HG03520 (cell line): ENCODE measurements around the gene TSR1.

ENCODE experiments used
- ATAC-seq: cut with Tn5 transposase; IDR thresholded peaks from one replicate; pipeline ENCODE4 v1.9.1; 2021; ENCODE audit warnings: mild to moderate bottlenecking, moderate library complexity; ENCODE audit not compliant: unreplicated experiment

The TSR1 gene

DNA sequence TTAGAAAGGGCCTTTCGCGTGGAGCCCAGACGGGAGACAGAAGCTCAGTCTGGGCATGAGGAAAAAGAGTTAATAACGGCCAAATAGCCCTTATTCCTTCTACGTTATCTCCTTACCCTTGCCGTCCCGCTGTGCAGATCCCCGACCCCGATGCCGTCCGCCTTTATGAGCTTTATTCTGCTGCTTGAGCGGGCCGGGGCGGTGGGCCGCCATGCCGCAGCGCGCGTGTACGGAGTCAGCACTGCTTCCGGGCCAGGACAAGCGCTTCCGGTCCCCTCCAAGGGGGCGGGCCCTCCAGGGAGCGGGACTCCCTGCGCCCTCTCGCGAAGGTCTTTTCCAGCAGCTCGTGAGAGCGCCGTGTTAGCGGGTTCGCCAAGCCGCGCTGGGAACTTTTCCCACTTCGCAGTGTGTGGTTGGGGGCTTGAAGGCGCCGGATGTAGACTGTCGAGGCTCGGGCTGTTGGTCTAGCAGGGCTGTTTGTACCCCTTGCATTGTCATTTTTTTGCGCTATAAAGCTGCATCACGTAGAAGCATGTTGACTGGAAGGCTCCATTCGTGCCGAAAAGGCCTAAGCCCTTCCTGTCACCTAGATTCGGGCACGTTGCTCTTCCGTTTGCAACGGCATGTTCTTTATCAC, at the start of gene TSR1:
TSS of gene TSR1 (minus strand) at position 243 of the 637 bp plus-strand sequence. CDS start at position 213, 30 bp downstream.
- peak; percentile 80 for ATAC-seq

DNA sequence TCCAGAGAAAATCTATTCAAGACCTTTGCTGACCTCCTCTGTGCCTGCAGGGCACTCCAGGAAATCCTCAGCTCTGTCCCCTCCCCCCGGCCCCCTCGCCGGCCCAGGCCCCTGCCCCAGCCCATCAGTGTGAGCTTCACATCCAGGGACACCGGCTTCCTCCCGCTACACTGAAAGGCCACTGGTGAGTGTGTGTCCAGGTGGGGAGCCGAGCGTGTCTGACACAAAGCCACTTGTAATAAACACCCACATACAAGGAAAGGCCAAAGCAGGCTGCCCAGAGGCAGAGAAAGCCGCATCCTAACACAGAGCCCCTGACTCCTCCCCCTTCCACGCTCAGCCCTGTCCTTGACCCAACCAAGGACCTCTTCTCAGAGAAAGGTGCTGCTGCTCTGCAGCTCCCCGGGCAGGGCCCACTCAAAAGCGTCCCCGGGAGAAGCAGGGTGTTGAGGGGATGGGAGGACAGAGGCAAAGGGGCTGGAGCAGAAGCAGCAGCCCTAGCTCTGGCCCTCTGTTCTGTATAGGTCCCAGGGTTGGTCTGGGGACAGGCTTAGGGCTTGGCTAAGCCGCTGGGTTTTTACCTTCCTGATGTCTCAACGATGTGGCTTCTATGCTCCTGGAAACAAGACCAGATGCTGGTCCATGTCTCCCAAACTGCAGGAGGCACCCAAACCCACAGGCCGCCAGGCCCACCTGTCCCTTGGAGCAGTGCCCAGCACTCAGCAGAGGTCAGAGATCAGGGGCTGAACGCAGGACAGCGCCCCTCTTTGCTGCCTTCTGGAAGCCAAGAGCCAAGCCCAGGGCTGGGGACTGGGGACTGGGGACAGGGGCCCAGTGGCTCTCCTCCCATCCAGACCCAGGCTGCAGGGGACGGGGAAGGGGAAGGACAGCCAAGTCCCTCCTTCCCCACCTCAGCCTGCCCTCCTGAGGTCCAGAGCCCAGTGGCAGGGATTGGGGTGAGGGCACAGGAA, 49.3 kb upstream of the TSR1 start:
- no peak for ATAC-seq

DNA sequence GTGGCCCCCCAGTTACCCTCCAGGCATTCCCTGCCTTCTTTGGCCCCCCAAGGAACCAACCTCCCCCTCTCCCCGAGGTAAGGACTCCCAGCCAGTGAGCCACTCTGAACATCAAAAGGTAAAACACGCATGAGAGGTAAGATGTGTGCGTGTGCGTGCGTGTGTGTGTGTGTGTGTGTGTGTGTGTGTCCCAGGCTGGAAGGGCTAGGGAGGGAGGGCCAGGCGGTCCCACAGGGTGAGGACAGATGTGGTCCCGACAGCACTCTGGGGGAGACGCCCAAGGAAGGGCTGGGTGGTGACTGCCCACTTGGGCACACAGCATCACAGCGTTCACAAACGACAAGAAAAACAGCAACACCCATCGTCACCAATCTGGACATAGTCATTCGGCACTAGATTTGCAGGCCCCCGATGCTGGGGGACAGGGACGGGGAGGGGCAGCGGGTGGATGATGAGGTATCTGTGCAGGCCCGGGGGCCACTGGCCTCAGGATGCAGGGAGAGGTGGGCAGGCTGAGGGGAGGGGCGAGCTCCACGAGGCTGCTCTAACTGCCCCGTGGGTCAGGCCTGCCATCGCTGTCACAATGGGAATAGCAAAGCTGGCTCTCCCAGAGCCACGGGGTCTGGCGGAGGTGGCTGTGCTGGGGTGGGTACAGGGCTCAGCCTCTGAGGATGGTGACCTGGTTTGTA, 48.3 kb upstream of the TSR1 start:
- no peak for ATAC-seq

GRCh38 chr17:2383628-2384167, 47.4 kb upstream of the TSR1 start:
- no peak for ATAC-seq

- ATAC-seq, result no peak
Observed at GRCh38 chr17:2380950-2381649, 44.8 kb upstream of the TSR1 start.

GRCh38 chr17:2380226-2380922, 44.1 kb upstream of the TSR1 start:
- no peak for ATAC-seq

DNA sequence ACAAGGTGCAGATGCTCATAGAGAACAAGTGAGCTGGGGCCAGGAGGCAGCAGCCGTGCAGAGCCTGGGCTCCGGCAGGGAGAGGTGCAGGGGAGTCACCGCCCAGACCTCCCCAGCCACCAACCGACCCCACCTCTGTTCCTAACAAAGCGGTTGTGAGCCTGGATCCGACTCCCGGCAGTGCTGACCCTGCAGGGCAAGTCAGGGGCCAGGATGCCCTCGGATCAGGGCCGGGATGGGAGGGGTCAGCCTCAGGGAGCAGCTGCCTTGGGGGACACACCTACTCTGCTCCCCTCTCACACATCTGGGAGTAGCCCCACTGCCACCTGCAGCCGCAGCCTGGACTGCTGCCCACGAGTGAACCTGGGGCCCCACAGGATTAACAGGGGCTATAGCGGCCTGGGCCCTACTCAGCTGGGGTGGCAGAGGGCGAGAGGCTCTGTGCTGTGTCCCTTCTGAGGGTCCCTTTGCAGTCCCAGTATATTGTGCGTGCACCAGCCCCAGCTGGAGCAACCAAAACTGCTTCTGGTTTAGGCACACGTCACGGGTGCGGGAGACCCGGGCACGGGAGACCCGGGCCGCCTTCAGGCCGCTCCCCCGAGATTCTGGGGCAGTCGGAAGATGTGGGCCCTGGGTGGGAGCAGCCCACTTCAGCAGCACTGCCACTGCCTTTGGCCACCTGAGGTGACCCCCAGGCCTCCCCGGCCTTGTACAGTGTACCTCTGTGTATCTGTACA, 43.4 kb upstream of the TSR1 start:
- no peak for ATAC-seq

DNA sequence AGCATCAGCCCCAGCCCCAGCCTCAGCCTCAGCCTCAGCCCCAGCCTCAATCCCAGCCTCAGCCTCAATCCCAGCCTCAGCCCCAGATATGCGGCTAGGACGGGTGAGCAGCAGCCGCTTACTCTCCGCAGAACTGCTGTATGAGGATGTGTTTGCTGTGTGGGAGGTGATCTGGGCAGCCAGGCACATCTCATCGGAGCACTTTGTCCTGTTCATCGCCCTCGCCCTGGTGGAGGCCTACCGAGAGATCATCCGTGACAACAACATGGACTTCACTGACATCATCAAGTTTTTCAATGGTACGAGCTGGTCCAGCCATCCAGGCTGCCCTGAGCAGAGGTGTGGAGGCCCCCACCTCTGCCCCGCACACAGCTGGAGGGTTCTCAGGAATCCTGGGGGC, 42.6 kb upstream of the TSR1 start:
- ATAC-seq, result no peak

- no peak for ATAC-seq
Observed at GRCh38 chr17:2377659-2378058, 41.4 kb upstream of the TSR1 start.

GRCh38 chr17:2376107-2376506, 39.9 kb upstream of the TSR1 start:
- no peak for ATAC-seq

DNA sequence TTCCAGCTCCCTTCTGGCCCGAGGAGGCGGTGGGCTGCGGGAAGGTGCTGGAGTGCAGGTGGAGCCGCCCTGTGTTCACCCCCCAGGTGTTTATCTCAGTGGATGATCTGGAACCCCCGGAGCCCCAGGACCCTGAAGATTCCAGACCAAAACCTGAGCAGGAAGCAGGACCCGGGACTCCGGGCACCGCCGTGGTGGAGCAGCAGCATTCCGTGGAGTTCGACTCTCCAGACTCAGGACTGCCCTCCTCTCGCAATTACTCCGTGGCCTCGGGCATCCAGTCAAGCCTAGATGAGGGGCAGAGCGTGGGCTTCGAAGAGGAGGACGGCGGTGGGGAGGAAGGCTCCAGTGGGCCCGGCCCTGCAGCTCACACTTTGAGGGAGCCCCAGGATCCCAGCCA, 39.1 kb upstream of the TSR1 start:
- ATAC-seq, result no peak

- no peak for ATAC-seq
Observed at GRCh38 chr17:2374549-2375285, 38.5 kb upstream of the TSR1 start.

DNA sequence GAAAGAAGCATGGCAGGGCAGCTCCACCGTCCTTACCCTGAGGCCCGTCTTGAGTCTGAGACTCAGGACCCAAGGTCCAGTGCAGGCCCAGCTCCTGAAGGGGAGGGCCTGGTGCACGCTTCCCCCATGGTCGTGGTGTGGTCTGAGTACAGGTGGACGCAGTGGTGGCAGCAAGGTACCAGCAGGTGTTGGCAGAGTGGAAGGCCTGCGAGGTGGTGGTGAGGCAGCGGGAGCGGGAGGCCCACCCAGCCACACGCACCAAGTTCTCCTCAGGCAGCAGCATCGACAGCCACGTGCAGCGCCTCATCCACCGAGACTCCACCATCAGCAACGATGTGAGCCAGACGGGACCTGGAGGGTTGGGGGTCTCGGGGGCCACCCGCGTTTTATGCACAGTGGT, 36.9 kb upstream of the TSR1 start:
- ATAC-seq, result no peak

- no peak for ATAC-seq
Observed at GRCh38 chr17:2372681-2373080, 36.4 kb upstream of the TSR1 start.

GRCh38 chr17:2372180-2372579, 35.9 kb upstream of the TSR1 start:
- no peak for ATAC-seq

GRCh38 chr17:2371183-2372130, 35.2 kb upstream of the TSR1 start:
- ATAC-seq, result no peak

- no peak for ATAC-seq
Observed at GRCh38 chr17:2370211-2370589, 33.9 kb upstream of the TSR1 start.
